ENCODE results near the gene GPR26. TPM values are rescaled to one million over a fixed set of nuclear protein-coding genes. Genes with fewer than 3 reads are reported as not detected.

The GPR26 gene
- total RNA-seq, 1 experiment from 2014 or later: 0.07 TPM

DNA sequence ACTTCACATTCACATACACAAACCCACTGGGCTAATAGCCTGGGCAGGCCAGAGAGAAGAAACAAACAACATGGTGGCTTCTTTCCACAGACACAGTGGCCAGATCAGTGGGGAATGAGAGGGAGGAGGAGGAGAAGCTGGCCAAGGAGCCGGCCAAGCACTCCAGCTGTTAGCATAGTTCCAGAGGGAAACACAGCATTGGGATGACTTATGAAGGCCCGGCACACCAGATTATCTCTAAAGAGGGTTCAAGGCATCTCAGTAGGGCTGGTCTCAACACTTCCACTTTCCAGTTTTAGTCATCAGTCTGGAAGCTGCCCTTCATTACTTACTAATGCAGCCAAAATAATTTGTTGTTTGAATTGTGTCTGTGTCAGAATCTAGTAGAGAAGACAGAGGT, 42.1 kb upstream of the GPR26 start:
- H3K14ac ChIP-seq (ENCODE audit: insufficient read depth, low read length): no peak overlapping the region
- H3T11ph ChIP-seq (ENCODE audit: low read length): no peak overlapping the region
- H2BK120ac ChIP-seq (ENCODE audit: low read depth, low read length, poor library complexity, severe bottlenecking): no peak overlapping the region
- no peak overlapping the region for H3K23ac ChIP-seq (ENCODE audit: insufficient read length, low read depth, low read length)
- no peak overlapping the region for H3K27ac ChIP-seq (ENCODE audit: insufficient read length, low read depth, low read length)
- no peak overlapping the region for H3K9ac ChIP-seq (ENCODE audit: extremely low read depth, insufficient read length, low read length)
- no peaks in the 10 kb centered on the region for H4K20me1 ChIP-seq (ENCODE audit: control insufficient read depth, insufficient read depth, insufficient read length)
- peaks cover 36% of the 10 kb centered on the region for H3K27me3 Mint-ChIP-seq (ENCODE audit: low read depth)
- no peaks in the 10 kb centered on the region for H3K4me1 Mint-ChIP-seq
- H3K23me2 ChIP-seq (ENCODE audit: insufficient read length, low read depth, low read length, poor library complexity, severe bottlenecking): no peaks in the 10 kb centered on the region
- no peak overlapping the region for H2BK5ac ChIP-seq (ENCODE audit: insufficient read length, low read length)
- H4K8ac ChIP-seq (replicated peaks; ENCODE audit: insufficient read length, low read depth, low read length): no peak overlapping the region
- H3K4me2 ChIP-seq (ENCODE audit: insufficient read depth, insufficient read length, low read length): no peak overlapping the region
- no peaks in the 10 kb centered on the region for H3K9me3 ChIP-seq (ENCODE audit: control insufficient read depth, low read depth, low read length)
- H3K36me3 Mint-ChIP-seq (ENCODE audit: insufficient read depth in 1 of 3, low read depth in 3 of 3): no peaks in the 10 kb centered on the region; a peak in 1 of 7 replicates
- no peak for DNase-seq
- no peak overlapping the region for H2AK5ac ChIP-seq (ENCODE audit: insufficient read length, low read length)
- H2AFZ ChIP-seq (ENCODE audit: low read length): no peak overlapping the region
- no peak overlapping the region for H2BK20ac ChIP-seq (ENCODE audit: low read depth, low read length, poor library complexity, severe bottlenecking)
- no CpG with 5 or more reads among the region's 2 CpGs for WGBS (ENCODE audit: extremely low coverage, insufficient read length, low lambda C conversion rate)
- no peak overlapping the region for H3K18ac ChIP-seq (ENCODE audit: insufficient read length, low read depth, low read length)
- H3K79me1 ChIP-seq (ENCODE audit: insufficient read depth, low read depth, low read length, poor library complexity, severe bottlenecking): no peaks in the 10 kb centered on the region
- no peak overlapping the region for H4K5ac ChIP-seq (ENCODE audit: insufficient read length, low read depth, low read length)
- H2BK12ac ChIP-seq (ENCODE audit: insufficient read length, low read depth, low read length): no peak overlapping the region
- no peaks in the 10 kb centered on the region for H3K27me3 ChIP-seq (ENCODE audit: insufficient read depth, low read length)
- TF ChIP-seq, protein P1, sequence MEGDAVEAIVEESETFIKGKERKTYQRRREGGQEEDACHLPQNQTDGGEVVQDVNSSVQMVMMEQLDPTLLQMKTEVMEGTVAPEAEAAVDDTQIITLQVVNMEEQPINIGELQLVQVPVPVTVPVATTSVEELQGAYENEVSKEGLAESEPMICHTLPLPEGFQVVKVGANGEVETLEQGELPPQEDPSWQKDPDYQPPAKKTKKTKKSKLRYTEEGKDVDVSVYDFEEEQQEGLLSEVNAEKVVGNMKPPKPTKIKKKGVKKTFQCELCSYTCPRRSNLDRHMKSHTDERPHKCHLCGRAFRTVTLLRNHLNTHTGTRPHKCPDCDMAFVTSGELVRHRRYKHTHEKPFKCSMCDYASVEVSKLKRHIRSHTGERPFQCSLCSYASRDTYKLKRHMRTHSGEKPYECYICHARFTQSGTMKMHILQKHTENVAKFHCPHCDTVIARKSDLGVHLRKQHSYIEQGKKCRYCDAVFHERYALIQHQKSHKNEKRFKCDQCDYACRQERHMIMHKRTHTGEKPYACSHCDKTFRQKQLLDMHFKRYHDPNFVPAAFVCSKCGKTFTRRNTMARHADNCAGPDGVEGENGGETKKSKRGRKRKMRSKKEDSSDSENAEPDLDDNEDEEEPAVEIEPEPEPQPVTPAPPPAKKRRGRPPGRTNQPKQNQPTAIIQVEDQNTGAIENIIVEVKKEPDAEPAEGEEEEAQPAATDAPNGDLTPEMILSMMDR (conservative IDR thresholded peaks at IDR 0.05): no peak
- no peak overlapping the region for H2BK15ac ChIP-seq (ENCODE audit: low read depth, low read length)
- H4K91ac ChIP-seq (ENCODE audit: insufficient read length, low read depth, low read length): no peak overlapping the region
- H3K4me3 Mint-ChIP-seq: no peak overlapping the region
- H3K27ac Mint-ChIP-seq: no peak overlapping the region
- H3K79me2 ChIP-seq (ENCODE audit: insufficient read depth, low read length): no peaks in the 10 kb centered on the region
- no peak overlapping the region for H3K4ac ChIP-seq (ENCODE audit: low read depth, low read length)
- no peak overlapping the region for H3K56ac ChIP-seq (ENCODE audit: insufficient read length, low read depth, low read length)
- H3K9me3 Mint-ChIP-seq: peaks cover 4 to 7% of the 10 kb centered on the region in 2 experiments
- H3K4me1 ChIP-seq (ENCODE audit: insufficient read depth, low read length): no peaks in the 10 kb centered on the region

Data from H9 (cell line).